A549 (cell line): Measurements from ENCODE around the gene MEN1.

Source experiments
- CTCF ChIP-seq: fragments of >200 bp; sonication (Bioruptor Twin); formaldehyde crosslinking; IDR thresholded peaks from 3 replicates; pipeline ENCODE4 v1.5.1; 2016
- POLR2A ChIP-seq: IDR thresholded peaks from 2 replicates; pipeline ENCODE4 v1.6.1; 2012; ENCODE audit warnings: mild to moderate bottlenecking, low read length

DNA sequence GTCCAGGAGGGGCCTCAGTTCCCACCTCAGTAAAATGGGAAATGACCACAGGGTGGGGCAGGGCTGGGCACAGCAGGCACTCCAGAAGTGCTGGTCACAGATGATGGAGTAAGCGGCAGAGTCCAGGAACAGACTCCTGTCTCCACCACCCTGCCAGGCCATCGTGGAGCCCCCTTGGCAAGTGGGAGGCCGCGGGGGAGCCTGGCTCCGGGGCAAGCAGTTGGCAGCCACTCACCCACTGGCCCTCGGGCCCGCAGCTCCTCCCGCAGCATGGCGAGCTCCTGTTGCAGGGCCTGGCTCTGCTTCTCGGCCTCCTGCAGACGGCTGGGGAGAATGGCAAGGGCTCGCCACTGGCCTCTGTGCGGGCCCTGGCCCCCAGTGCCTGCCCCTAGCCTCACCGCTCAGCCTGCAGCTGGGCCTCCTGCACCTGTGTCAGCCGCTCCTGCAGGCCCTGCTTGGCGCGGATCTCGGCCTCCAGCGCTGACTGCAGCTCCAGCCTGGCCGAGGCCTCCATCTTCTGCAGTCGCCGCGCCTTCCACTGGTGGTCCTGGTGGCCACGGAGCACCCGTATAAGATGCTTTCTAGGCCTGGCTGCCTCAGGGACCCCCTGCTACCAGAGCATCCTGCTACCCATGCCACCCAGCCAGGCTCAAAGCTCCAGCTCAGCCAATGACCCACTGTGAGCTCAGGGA is 23.8 kb upstream of the MEN1 start:
- TF ChIP-seq POLR2A (no peak), CTCF (no peak)
